Smooth muscle cell (in vitro differentiated cells): ENCODE data around the gene MPPED2. TPM values are rescaled to one million over a fixed set of nuclear protein-coding genes. Genes with fewer than 3 reads are reported as not detected.

Experiments used
- DNase-seq: peaks from one replicate; lab custom pipeline; 2025; ENCODE audit not compliant: unreplicated experiment; lab: John Stamatoyannopoulos, UW
- H2AFZ ChIP-seq: fragments of 200-600 bp; sonication (generic); 2 replicates; pipeline ENCODE4 v1.6.0; 2016; ENCODE audit warnings: antibody characterized with exemption, low read depth, mild to moderate bottlenecking
- H3F3A ChIP-seq: fragments of 200-600 bp; sonication (generic); 2 replicates; pipeline ENCODE4 v1.6.0; 2017; ENCODE audit warnings: antibody characterized with exemption, low read depth
- H3K27ac ChIP-seq: fragments of 200-600 bp; sonication (generic); 2 replicates; pipeline ENCODE4 v1.5.1; 2016; ENCODE audit warnings: low read depth, mild to moderate bottlenecking
- H3K27me3 ChIP-seq: fragments of 200-600 bp; sonication (generic); 2 replicates; pipeline ENCODE4 v1.6.1; 2016; ENCODE audit warnings: low read depth, mild to moderate bottlenecking
- H3K36me3 ChIP-seq: fragments of 200-600 bp; sonication (generic); 2 replicates; pipeline ENCODE4 v1.5.1; 2016; ENCODE audit warnings: low read depth
- H3K4me1 ChIP-seq: fragments of 200-600 bp; sonication (generic); 2 replicates; pipeline ENCODE4 v1.5.1; 2016; ENCODE audit warnings: low read depth
- H3K4me2 ChIP-seq: fragments of 200-600 bp; sonication (generic); 2 replicates; pipeline ENCODE4 v1.6.0; 2016; ENCODE audit warnings: mild to moderate bottlenecking
- H3K4me3 ChIP-seq: fragments of 200-600 bp; sonication (generic); 2 replicates; pipeline ENCODE4 v1.5.1; 2016; ENCODE audit warnings: mild to moderate bottlenecking
- H3K79me2 ChIP-seq: fragments of 200-600 bp; sonication (generic); 2 replicates; pipeline ENCODE4 v1.6.0; 2016; ENCODE audit warnings: low read depth, mild to moderate bottlenecking
- H3K9ac ChIP-seq: fragments of 200-600 bp; sonication (generic); 2 replicates; pipeline ENCODE4 v1.6.0; 2016; ENCODE audit warnings: low read depth
- H3K9me3 ChIP-seq: fragments of 200-600 bp; sonication (generic); replicated peaks from 2 replicates; pipeline ENCODE4 v1.5.1; 2016; ENCODE audit warnings: low read depth
- H4K20me1 ChIP-seq: fragments of 200-600 bp; sonication (generic); 2 replicates; pipeline ENCODE4 v1.6.0; 2016; ENCODE audit warnings: low read depth
- CTCF ChIP-seq: fragments of 200-600 bp; sonication (generic); IDR thresholded peaks from 2 replicates; pipeline ENCODE4 v1.5.1; 2017; ENCODE audit warnings: borderline replicate concordance, mild to moderate bottlenecking, antibody characterized with exemption; ENCODE audit not compliant: insufficient read depth, poor library complexity, severe bottlenecking
- WGBS: methylation state at CpG from one replicate; pipeline ENCODE4 v1.1.7; 2016; ENCODE audit warnings: low lambda C conversion rate; 5-methylcytosine and 5-hydroxymethylcytosine counted together
- polyA plus RNA-seq: library from polyadenylated mRNA; unstranded; fragments of >200 nt; fragmentation: Nextera tagmentation; extraction: Ambion mirVana; gene quantifications from 2 replicates; pipeline ENCODE4 v1.2.1, GENCODE V29; 2016
- total RNA-seq: library from RNA; depleted of rRNA; stranded (reverse); fragments of >200 nt; gene quantifications from 2 replicates; pipeline ENCODE4 v1.2.3, GENCODE V29; 2014

The MPPED2 gene, protein sequence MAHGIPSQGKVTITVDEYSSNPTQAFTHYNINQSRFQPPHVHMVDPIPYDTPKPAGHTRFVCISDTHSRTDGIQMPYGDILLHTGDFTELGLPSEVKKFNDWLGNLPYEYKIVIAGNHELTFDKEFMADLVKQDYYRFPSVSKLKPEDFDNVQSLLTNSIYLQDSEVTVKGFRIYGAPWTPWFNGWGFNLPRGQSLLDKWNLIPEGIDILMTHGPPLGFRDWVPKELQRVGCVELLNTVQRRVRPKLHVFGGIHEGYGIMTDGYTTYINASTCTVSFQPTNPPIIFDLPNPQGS
- total RNA-seq (1.3 and 1.4 TPM in 2 replicates), polyA plus RNA-seq (0.58 and 0.82 TPM in 2 replicates)

- Histone ChIP-seq H4K20me1 (no peaks in the 10 kb centered on the region), H3K9ac (peak within 1 kb of the TSS; percentile 58), H3K9me3 (no peaks in the 10 kb centered on the region), H3K36me3 (no peaks in the 10 kb centered on the region), H3K4me3 (peak within 1 kb of the TSS; percentile 89), H3K4me2 (peak within 1 kb of the TSS; percentile 99), H3K27me3 (peaks cover 32% of the 10 kb centered on the region), H3K27ac (no peak within 1 kb of the TSS), H3K79me2 (no peaks in the 10 kb centered on the region), H3F3A (no peaks in the 10 kb centered on the region), H3K4me1 (no peaks in the 10 kb centered on the region), H2AFZ (peak within 1 kb of the TSS; percentile 98)
- no peak for DNase-seq
- TF ChIP-seq CTCF = peak; percentile 33
- WGBS = 5% methylated on average over 36 of the region's 49 CpGs
Measured at GRCh38 chr11:30586251-30587144, at the start of gene MPPED2. Gene MPPED2, minus strand, starts transcription at chr11:30586353. Its CDS starts 5,980 bp downstream, at chr11:30580373.

GRCh38 chr11:30635401-30635989 is 49.3 kb upstream of the MPPED2 start:
- no peak for DNase-seq
- H3F3A ChIP-seq = no peaks in the 10 kb centered on the region
- TF ChIP-seq CTCF = no peak
- peak overlapping the region; percentile 44 for H2AFZ ChIP-seq
- no peaks in the 10 kb centered on the region for H3K4me1 ChIP-seq
- whole genome bisulfite sequencing = 38% methylated on average over 13 of the region's 13 CpGs
- H3K79me2 ChIP-seq = no peaks in the 10 kb centered on the region
- H4K20me1 ChIP-seq = no peaks in the 10 kb centered on the region
- no peak overlapping the region for H3K9ac ChIP-seq
- H3K4me3 ChIP-seq = peak overlapping the region; percentile 22
- no peaks in the 10 kb centered on the region for H3K9me3 ChIP-seq
- no peaks in the 10 kb centered on the region for H3K36me3 ChIP-seq
- no peaks in the 10 kb centered on the region for H3K27me3 ChIP-seq
- no peak overlapping the region for H3K27ac ChIP-seq
- H3K4me2 ChIP-seq = peak overlapping the region; percentile 60

- Histone ChIP-seq H3K9me3 (no peaks in the 10 kb centered on the region), H3K27me3 (no peaks in the 10 kb centered on the region), H3K4me2 (no peak overlapping the region), H2AFZ (no peak overlapping the region), H3K4me3 (no peak overlapping the region), H3K27ac (no peak overlapping the region), H3K79me2 (no peaks in the 10 kb centered on the region), H3K9ac (no peak overlapping the region), H3F3A (no peaks in the 10 kb centered on the region), H4K20me1 (no peaks in the 10 kb centered on the region), H3K4me1 (no peaks in the 10 kb centered on the region), H3K36me3 (no peaks in the 10 kb centered on the region)
- 76% methylated on average over 3 of the region's 3 CpGs for WGBS
- TF ChIP-seq CTCF = no peak
- no peak for DNase-seq
Measured at GRCh38 chr11:30631148-30631547, 45.0 kb upstream of the MPPED2 start.
